A673 (cell line): Measurements from ENCODE around the gene SERINC5.

Experiments
- EZH2 ChIP-seq: fragments of 200-600 bp; sonication (generic); IDR thresholded peaks from 2 replicates; pipeline ENCODE4 v1.6.1; 2017; ENCODE audit warnings: borderline replicate concordance, low read depth, mild to moderate bottlenecking, mixed read lengths, antibody characterized with exemption, low read length; ENCODE audit not compliant: poor library complexity, severe bottlenecking
- TF ChIP-seq, protein P1 (sequence below): fragments of 300-800, 200-600 bp; sonication (generic); conservative IDR thresholded peaks from 2 replicates; pipeline ENCODE4 v1.5.1; 2017; ENCODE audit warnings: low read depth, mild to moderate bottlenecking, antibody characterized with exemption, low read length, moderate library complexity, mixed read lengths

GRCh38 chr5:80116465-80116864 lies 139.4 kb downstream of the SERINC5 start:
- TF ChIP-seq, protein P1, sequence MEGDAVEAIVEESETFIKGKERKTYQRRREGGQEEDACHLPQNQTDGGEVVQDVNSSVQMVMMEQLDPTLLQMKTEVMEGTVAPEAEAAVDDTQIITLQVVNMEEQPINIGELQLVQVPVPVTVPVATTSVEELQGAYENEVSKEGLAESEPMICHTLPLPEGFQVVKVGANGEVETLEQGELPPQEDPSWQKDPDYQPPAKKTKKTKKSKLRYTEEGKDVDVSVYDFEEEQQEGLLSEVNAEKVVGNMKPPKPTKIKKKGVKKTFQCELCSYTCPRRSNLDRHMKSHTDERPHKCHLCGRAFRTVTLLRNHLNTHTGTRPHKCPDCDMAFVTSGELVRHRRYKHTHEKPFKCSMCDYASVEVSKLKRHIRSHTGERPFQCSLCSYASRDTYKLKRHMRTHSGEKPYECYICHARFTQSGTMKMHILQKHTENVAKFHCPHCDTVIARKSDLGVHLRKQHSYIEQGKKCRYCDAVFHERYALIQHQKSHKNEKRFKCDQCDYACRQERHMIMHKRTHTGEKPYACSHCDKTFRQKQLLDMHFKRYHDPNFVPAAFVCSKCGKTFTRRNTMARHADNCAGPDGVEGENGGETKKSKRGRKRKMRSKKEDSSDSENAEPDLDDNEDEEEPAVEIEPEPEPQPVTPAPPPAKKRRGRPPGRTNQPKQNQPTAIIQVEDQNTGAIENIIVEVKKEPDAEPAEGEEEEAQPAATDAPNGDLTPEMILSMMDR = no peak
- TF ChIP-seq EZH2 = no peak
